Measurements from ENCODE around the gene ALPI. TPM values are rescaled to one million over a fixed set of nuclear protein-coding genes. Genes with fewer than 3 reads are reported as not detected.

Gene ALPI
- total RNA-seq, 1 experiment from 2014 or later: not detected

GRCh38 chr2:232495292-232495691, 39.3 kb downstream of the ALPI start:
- CTCF ChIA-PET: no interaction called here
- no peak overlapping the region for H3K27ac ChIP-seq (ENCODE audit: low read length)

GRCh38 chr2:232496501-232497270, 40.7 kb downstream of the ALPI start:
- Histone ChIP-seq H3K27ac (ENCODE audit: low read length) (no peak overlapping the region), H3K9me3 (ENCODE audit: low read length) (no peaks in the 10 kb centered on the region), H3F3A (ENCODE audit: low read length, unreplicated experiment) (no peaks in the 10 kb centered on the region), H3K4me2 (ENCODE audit: low read length) (no peak overlapping the region), H4K20me1 (ENCODE audit: low read length) (no peaks in the 10 kb centered on the region), H2AFZ (ENCODE audit: low read length) (no peak overlapping the region), H3K4me3 (ENCODE audit: low read length) (no peak overlapping the region), H3K9ac (ENCODE audit: low read length) (no peak overlapping the region), H3K4me1 (ENCODE audit: insufficient read depth, low read length) (no peaks in the 10 kb centered on the region), H3K9me2 (replicated peaks; ENCODE audit: low read length) (no peaks in the 10 kb centered on the region), H3K27me3 (ENCODE audit: low read length) (no peaks in the 10 kb centered on the region), H3K36me3 (ENCODE audit: low read depth, low read length) (no peaks in the 10 kb centered on the region), H3K79me2 (ENCODE audit: low read length) (no peaks in the 10 kb centered on the region)
- no peak for DNase-seq
- TF ChIP-seq, protein P1, sequence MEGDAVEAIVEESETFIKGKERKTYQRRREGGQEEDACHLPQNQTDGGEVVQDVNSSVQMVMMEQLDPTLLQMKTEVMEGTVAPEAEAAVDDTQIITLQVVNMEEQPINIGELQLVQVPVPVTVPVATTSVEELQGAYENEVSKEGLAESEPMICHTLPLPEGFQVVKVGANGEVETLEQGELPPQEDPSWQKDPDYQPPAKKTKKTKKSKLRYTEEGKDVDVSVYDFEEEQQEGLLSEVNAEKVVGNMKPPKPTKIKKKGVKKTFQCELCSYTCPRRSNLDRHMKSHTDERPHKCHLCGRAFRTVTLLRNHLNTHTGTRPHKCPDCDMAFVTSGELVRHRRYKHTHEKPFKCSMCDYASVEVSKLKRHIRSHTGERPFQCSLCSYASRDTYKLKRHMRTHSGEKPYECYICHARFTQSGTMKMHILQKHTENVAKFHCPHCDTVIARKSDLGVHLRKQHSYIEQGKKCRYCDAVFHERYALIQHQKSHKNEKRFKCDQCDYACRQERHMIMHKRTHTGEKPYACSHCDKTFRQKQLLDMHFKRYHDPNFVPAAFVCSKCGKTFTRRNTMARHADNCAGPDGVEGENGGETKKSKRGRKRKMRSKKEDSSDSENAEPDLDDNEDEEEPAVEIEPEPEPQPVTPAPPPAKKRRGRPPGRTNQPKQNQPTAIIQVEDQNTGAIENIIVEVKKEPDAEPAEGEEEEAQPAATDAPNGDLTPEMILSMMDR (conservative IDR thresholded peaks at IDR 0.05; ENCODE audit: low read depth, low read length): no peak
- TF ChIP-seq EZH2phosphoT487 (IDR thresholded peaks at IDR 0.05; ENCODE audit: borderline replicate concordance, low read length) (no peak), EZH2 (IDR thresholded peaks at IDR 0.05; ENCODE audit: low read length, unreplicated experiment) (no peak)
- no TSS peak for BruUV-seq (replicated peaks)
- ATAC-seq: no peak
- CTCF ChIA-PET: no interaction called here
- POLR2A ChIA-PET (ENCODE audit: unreplicated experiment): no interaction called here
- intact Hi-C loops (cut with micrococcal nuclease): no loop called here

More at GRCh38 chr2:232495292-232495691, 39.3 kb downstream of the ALPI start:
- no peaks in the 10 kb centered on the region for H3K79me2 ChIP-seq (ENCODE audit: low read length)
- H3K4me3 ChIP-seq (ENCODE audit: low read length): no peak overlapping the region
- H2AFZ ChIP-seq (ENCODE audit: low read length): no peak overlapping the region
- H3K27me3 ChIP-seq (ENCODE audit: low read length): no peaks in the 10 kb centered on the region
- no peak for DNase-seq
- H3K4me2 ChIP-seq (ENCODE audit: low read length): no peak overlapping the region
- no peak for ATAC-seq
- intact Hi-C loops (cut with micrococcal nuclease): no loop called here
- H3F3A ChIP-seq (ENCODE audit: low read length, unreplicated experiment): no peaks in the 10 kb centered on the region
- TF ChIP-seq EZH2phosphoT487 (IDR thresholded peaks at IDR 0.05; ENCODE audit: borderline replicate concordance, low read length): no peak
- TF ChIP-seq, protein P1 (conservative IDR thresholded peaks at IDR 0.05; ENCODE audit: low read depth, low read length): no peak
- no peak for TF ChIP-seq EZH2 (IDR thresholded peaks at IDR 0.05; ENCODE audit: low read length, unreplicated experiment)
- POLR2A ChIA-PET (ENCODE audit: unreplicated experiment): no interaction called here
- H4K20me1 ChIP-seq (ENCODE audit: low read length): no peaks in the 10 kb centered on the region
- H3K4me1 ChIP-seq (ENCODE audit: insufficient read depth, low read length): no peaks in the 10 kb centered on the region
- BruUV-seq (replicated peaks): no TSS peak
- H3K9me2 ChIP-seq (replicated peaks; ENCODE audit: low read length): no peaks in the 10 kb centered on the region
- H3K36me3 ChIP-seq (ENCODE audit: low read depth, low read length): no peaks in the 10 kb centered on the region
- no peak overlapping the region for H3K9ac ChIP-seq (ENCODE audit: low read length)
- H3K9me3 ChIP-seq (ENCODE audit: low read length): no peaks in the 10 kb centered on the region

GRCh38 chr2:232497348-232497747, 41.4 kb downstream of the ALPI start:
- Histone ChIP-seq H3K4me2 (ENCODE audit: low read length) (no peak overlapping the region), H3F3A (ENCODE audit: low read length, unreplicated experiment) (no peaks in the 10 kb centered on the region), H3K36me3 (ENCODE audit: low read depth, low read length) (no peaks in the 10 kb centered on the region), H3K4me3 (ENCODE audit: low read length) (no peak overlapping the region), H2AFZ (ENCODE audit: low read length) (no peak overlapping the region), H3K79me2 (ENCODE audit: low read length) (no peaks in the 10 kb centered on the region), H3K9ac (ENCODE audit: low read length) (no peak overlapping the region), H3K27me3 (ENCODE audit: low read length) (no peaks in the 10 kb centered on the region), H3K9me3 (ENCODE audit: low read length) (no peaks in the 10 kb centered on the region), H3K9me2 (replicated peaks; ENCODE audit: low read length) (no peaks in the 10 kb centered on the region), H3K4me1 (ENCODE audit: insufficient read depth, low read length) (no peaks in the 10 kb centered on the region), H4K20me1 (ENCODE audit: low read length) (no peaks in the 10 kb centered on the region), H3K27ac (ENCODE audit: low read length) (no peak overlapping the region)
- TF ChIP-seq EZH2phosphoT487 (IDR thresholded peaks at IDR 0.05; ENCODE audit: borderline replicate concordance, low read length) (no peak), EZH2 (IDR thresholded peaks at IDR 0.05; ENCODE audit: low read length, unreplicated experiment) (no peak)
- TF ChIP-seq, protein P1 (conservative IDR thresholded peaks at IDR 0.05; ENCODE audit: low read depth, low read length): no peak
- POLR2A ChIA-PET (ENCODE audit: unreplicated experiment): no interaction called here
- intact Hi-C loops (cut with micrococcal nuclease): no loop called here
- CTCF ChIA-PET: no interaction called here
- ATAC-seq (no peak), DNase-seq (no peak)
- no TSS peak for BruUV-seq (replicated peaks)
